Activated naive CD4-positive, alpha-beta T cell treated with anti-CD3 and anti-CD28 coated beads for 36 hours (primary cell): ENCODE measurements around the gene PTPRN2. TPM values are rescaled to one million over a fixed set of nuclear protein-coding genes. Genes with fewer than 3 reads are reported as not detected.

Experiments
- CTCF ChIA-PET: fragments of 350-600 bp; sonication (Branson Sonifier 250); formaldehyde crosslinking; loops from one replicate; lab custom pipeline; 2021; ENCODE audit warnings: antibody characterized with exemption; lab: Charles Lee
- DNase-seq: peaks from one replicate; pipeline ENCODE4 v3.0.0-alpha.2; 2020
- H3K27ac Mint-ChIP-seq: one replicate; pipeline ENCODE4 v1.8.0; 2021; ENCODE audit warnings: mild to moderate bottlenecking, mixed read lengths
- H3K27me3 Mint-ChIP-seq: one replicate; pipeline ENCODE4 v1.8.0; 2021; ENCODE audit warnings: low read depth, mixed read lengths
- H3K36me3 Mint-ChIP-seq: one replicate; pipeline ENCODE4 v1.8.0; 2021; ENCODE audit warnings: low read depth, mixed read lengths
- H3K4me1 Mint-ChIP-seq: one replicate; pipeline ENCODE4 v1.8.0; 2021; ENCODE audit warnings: low read depth, mixed read lengths
- H3K4me3 Mint-ChIP-seq: one replicate; pipeline ENCODE4 v1.8.0; 2021; ENCODE audit warnings: mild to moderate bottlenecking, moderate library complexity, mixed read lengths
- H3K9me3 Mint-ChIP-seq: one replicate; pipeline ENCODE4 v1.8.0; 2021; ENCODE audit warnings: mixed read lengths
- intact Hi-C: fragments of 100-400 bp; cut with micrococcal nuclease; formaldehyde crosslinking; loops from one replicate; pipeline ENCODE4 v1.15.1; 2023
- total RNA-seq, 2 experiments: library from RNA; stranded (reverse); gene quantifications; one replicate each; pipeline ENCODE4 v1.2.3, GENCODE V29; 2021

The PTPRN2 gene
- total RNA-seq, 2 experiments from 2014 or later: 0.54 to 0.62 TPM

GRCh38 chr7:157579425-157579824 is 1008.2 kb downstream of the PTPRN2 start:
- no peak overlapping the region for H3K4me3 Mint-ChIP-seq
- H3K27me3 Mint-ChIP-seq: no peaks in the 10 kb centered on the region
- H3K9me3 Mint-ChIP-seq: no peaks in the 10 kb centered on the region
- intact Hi-C loops: no loop called here
- H3K4me1 Mint-ChIP-seq: peaks cover 18% of the 10 kb centered on the region
- no peaks in the 10 kb centered on the region for H3K36me3 Mint-ChIP-seq
- DNase-seq: no peak
- CTCF ChIA-PET: no interaction called here
- no peak overlapping the region for H3K27ac Mint-ChIP-seq

GRCh38 chr7:157577796-157578339 is 1009.8 kb downstream of the PTPRN2 start:
- CTCF ChIA-PET: no interaction called here
- DNase-seq: no peak
- H3K27ac Mint-ChIP-seq: no peak overlapping the region
- H3K4me1 Mint-ChIP-seq: peaks cover 23% of the 10 kb centered on the region
- H3K4me3 Mint-ChIP-seq: no peak overlapping the region
- intact Hi-C loops: loop anchor here (2.0 kb wide), 1 partner anchor 35 kb away; no protein-coding TSS in a partner anchor
- no peaks in the 10 kb centered on the region for H3K36me3 Mint-ChIP-seq
- no peaks in the 10 kb centered on the region for H3K27me3 Mint-ChIP-seq
- no peaks in the 10 kb centered on the region for H3K9me3 Mint-ChIP-seq

GRCh38 chr7:157577061-157577460 is 1010.6 kb downstream of the PTPRN2 start:
- no peaks in the 10 kb centered on the region for H3K9me3 Mint-ChIP-seq
- peaks cover 23% of the 10 kb centered on the region for H3K4me1 Mint-ChIP-seq
- no peak overlapping the region for H3K27ac Mint-ChIP-seq
- no peaks in the 10 kb centered on the region for H3K36me3 Mint-ChIP-seq
- intact Hi-C loops: loop anchor here (2.0 kb wide), 1 partner anchor 36 kb away; no protein-coding TSS in a partner anchor
- no peak for DNase-seq
- CTCF ChIA-PET: no interaction called here
- H3K4me3 Mint-ChIP-seq: peak overlapping the region; percentile 73
- H3K27me3 Mint-ChIP-seq: no peaks in the 10 kb centered on the region

- Mint-ChIP-seq H3K27ac (peak overlapping the region; percentile 63), H3K4me1 (peaks cover 23% of the 10 kb centered on the region), H3K4me3 (peak overlapping the region; percentile 73), H3K36me3 (no peaks in the 10 kb centered on the region), H3K9me3 (no peaks in the 10 kb centered on the region), H3K27me3 (no peaks in the 10 kb centered on the region)
- intact Hi-C loops: loop anchor here (2.0 kb wide), 1 partner anchor 36 kb away; no protein-coding TSS in a partner anchor
- CTCF ChIA-PET: no interaction called here
- peak; percentile 79 for DNase-seq
Observed at GRCh38 chr7:157576415-157576814, 1011.2 kb downstream of the PTPRN2 start.

- Mint-ChIP-seq H3K27ac (no peak overlapping the region), H3K4me3 (peak overlapping the region; percentile 73), H3K4me1 (peaks cover 23% of the 10 kb centered on the region), H3K9me3 (no peaks in the 10 kb centered on the region), H3K27me3 (no peaks in the 10 kb centered on the region), H3K36me3 (no peaks in the 10 kb centered on the region)
- CTCF ChIA-PET: no interaction called here
- DNase-seq: no peak
- intact Hi-C loops: loop anchor here (2.0 kb wide), 1 partner anchor 37 kb away; no protein-coding TSS in a partner anchor
Observed at GRCh38 chr7:157575777-157576176, 1011.8 kb downstream of the PTPRN2 start.

- Mint-ChIP-seq H3K27me3 (no peaks in the 10 kb centered on the region), H3K9me3 (no peaks in the 10 kb centered on the region), H3K4me1 (peaks cover 23% of the 10 kb centered on the region), H3K27ac (no peak overlapping the region), H3K36me3 (no peaks in the 10 kb centered on the region), H3K4me3 (no peak overlapping the region)
- intact Hi-C loops: no loop called here
- CTCF ChIA-PET: no interaction called here
- no peak for DNase-seq
Observed at GRCh38 chr7:157574914-157575586, 1012.6 kb downstream of the PTPRN2 start.

- peaks cover 24% of the 10 kb centered on the region for H3K4me1 Mint-ChIP-seq
- H3K27ac Mint-ChIP-seq: no peak overlapping the region
- CTCF ChIA-PET: no interaction called here
- no peaks in the 10 kb centered on the region for H3K9me3 Mint-ChIP-seq
- H3K4me3 Mint-ChIP-seq: no peak overlapping the region
- no peak for DNase-seq
- intact Hi-C loops: no loop called here
- H3K27me3 Mint-ChIP-seq: no peaks in the 10 kb centered on the region
- H3K36me3 Mint-ChIP-seq: no peaks in the 10 kb centered on the region
Observed at GRCh38 chr7:157574120-157574825, 1013.4 kb downstream of the PTPRN2 start.

- CTCF ChIA-PET: no interaction called here
- no peak overlapping the region for H3K27ac Mint-ChIP-seq
- peaks cover 34% of the 10 kb centered on the region for H3K4me1 Mint-ChIP-seq
- H3K4me3 Mint-ChIP-seq: no peak overlapping the region
- DNase-seq: no peak
- H3K27me3 Mint-ChIP-seq: no peaks in the 10 kb centered on the region
- no peaks in the 10 kb centered on the region for H3K36me3 Mint-ChIP-seq
- H3K9me3 Mint-ChIP-seq: no peaks in the 10 kb centered on the region
- intact Hi-C loops: no loop called here
Observed at GRCh38 chr7:157573244-157573643, 1014.4 kb downstream of the PTPRN2 start.

- Mint-ChIP-seq H3K27me3 (no peaks in the 10 kb centered on the region), H3K4me3 (no peak overlapping the region), H3K27ac (no peak overlapping the region), H3K36me3 (no peaks in the 10 kb centered on the region), H3K9me3 (no peaks in the 10 kb centered on the region), H3K4me1 (peaks cover 39% of the 10 kb centered on the region)
- CTCF ChIA-PET: no interaction called here
- intact Hi-C loops: no loop called here
- DNase-seq: no peak
Observed at GRCh38 chr7:157572622-157573021, 1015.0 kb downstream of the PTPRN2 start.

- H3K27ac Mint-ChIP-seq: no peak overlapping the region
- peaks cover 25% of the 10 kb centered on the region for H3K4me1 Mint-ChIP-seq
- no peak for DNase-seq
- intact Hi-C loops: no loop called here
- H3K36me3 Mint-ChIP-seq: no peaks in the 10 kb centered on the region
- CTCF ChIA-PET: no interaction called here
- H3K9me3 Mint-ChIP-seq: no peaks in the 10 kb centered on the region
- no peaks in the 10 kb centered on the region for H3K27me3 Mint-ChIP-seq
- no peak overlapping the region for H3K4me3 Mint-ChIP-seq
Observed at GRCh38 chr7:157570531-157571200, 1017.0 kb downstream of the PTPRN2 start.

- Mint-ChIP-seq H3K27ac (no peak overlapping the region), H3K4me3 (no peak overlapping the region), H3K9me3 (no peaks in the 10 kb centered on the region), H3K36me3 (no peaks in the 10 kb centered on the region), H3K27me3 (no peaks in the 10 kb centered on the region), H3K4me1 (peaks cover 21% of the 10 kb centered on the region)
- intact Hi-C loops: loop anchor here (2.0 kb wide), 2 partner anchors 43 to 67 kb away; no protein-coding TSS in a partner anchor
- CTCF ChIA-PET: no interaction called here
- DNase-seq: no peak
Observed at GRCh38 chr7:157569967-157570366, 1017.7 kb downstream of the PTPRN2 start.
